ENCODE measurements around the gene ADI1. TPM values are rescaled to one million over a fixed set of nuclear protein-coding genes. Genes with fewer than 3 reads are reported as not detected.

The ADI1 gene
- total RNA-seq, 2 donors from 2014 or later, result 83.2 to 83.5 TPM

DNA sequence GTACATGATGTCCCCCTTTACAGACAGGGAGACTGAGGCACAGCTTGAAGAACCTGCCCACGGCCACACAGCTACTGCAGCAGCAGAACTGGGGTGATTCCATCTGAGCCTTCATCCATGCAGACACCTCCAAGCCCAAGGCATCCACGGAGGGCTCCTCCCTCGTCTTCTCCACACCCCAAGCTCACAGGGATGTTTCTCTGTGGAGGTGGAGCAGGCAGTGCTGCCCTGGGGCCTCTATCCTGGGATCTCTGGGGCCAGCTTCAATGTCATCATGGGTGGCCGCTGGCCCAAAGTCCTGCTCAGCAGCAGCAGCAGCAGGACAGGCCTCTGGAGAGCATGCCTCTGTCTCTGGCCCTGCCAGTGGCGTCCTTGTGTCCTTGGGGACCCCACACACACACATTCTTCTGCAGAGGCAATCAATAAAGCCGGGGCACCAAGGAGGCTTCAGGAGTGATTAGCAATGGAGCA is 31.2 kb downstream of the ADI1 start:
- Histone ChIP-seq H3K9ac (ENCODE audit: low read depth in 2 of 2, low read length in 2 of 2) (no peak overlapping the region), H3K27me3 (no peaks in the 10 kb centered on the region), H3K4me3 (no peak overlapping the region), H3K9me3 (no peaks in the 10 kb centered on the region), H3K36me3 (no peaks in the 10 kb centered on the region), H3K4me1 (no peaks in the 10 kb centered on the region), H3K27ac (no peak overlapping the region)
- no peak for DNase-seq
- TF ChIP-seq, protein P1, sequence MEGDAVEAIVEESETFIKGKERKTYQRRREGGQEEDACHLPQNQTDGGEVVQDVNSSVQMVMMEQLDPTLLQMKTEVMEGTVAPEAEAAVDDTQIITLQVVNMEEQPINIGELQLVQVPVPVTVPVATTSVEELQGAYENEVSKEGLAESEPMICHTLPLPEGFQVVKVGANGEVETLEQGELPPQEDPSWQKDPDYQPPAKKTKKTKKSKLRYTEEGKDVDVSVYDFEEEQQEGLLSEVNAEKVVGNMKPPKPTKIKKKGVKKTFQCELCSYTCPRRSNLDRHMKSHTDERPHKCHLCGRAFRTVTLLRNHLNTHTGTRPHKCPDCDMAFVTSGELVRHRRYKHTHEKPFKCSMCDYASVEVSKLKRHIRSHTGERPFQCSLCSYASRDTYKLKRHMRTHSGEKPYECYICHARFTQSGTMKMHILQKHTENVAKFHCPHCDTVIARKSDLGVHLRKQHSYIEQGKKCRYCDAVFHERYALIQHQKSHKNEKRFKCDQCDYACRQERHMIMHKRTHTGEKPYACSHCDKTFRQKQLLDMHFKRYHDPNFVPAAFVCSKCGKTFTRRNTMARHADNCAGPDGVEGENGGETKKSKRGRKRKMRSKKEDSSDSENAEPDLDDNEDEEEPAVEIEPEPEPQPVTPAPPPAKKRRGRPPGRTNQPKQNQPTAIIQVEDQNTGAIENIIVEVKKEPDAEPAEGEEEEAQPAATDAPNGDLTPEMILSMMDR (IDR thresholded peaks at IDR 0.05), result no peak
- intact Hi-C loops (cut with DNase I), result no loop called here

DNA sequence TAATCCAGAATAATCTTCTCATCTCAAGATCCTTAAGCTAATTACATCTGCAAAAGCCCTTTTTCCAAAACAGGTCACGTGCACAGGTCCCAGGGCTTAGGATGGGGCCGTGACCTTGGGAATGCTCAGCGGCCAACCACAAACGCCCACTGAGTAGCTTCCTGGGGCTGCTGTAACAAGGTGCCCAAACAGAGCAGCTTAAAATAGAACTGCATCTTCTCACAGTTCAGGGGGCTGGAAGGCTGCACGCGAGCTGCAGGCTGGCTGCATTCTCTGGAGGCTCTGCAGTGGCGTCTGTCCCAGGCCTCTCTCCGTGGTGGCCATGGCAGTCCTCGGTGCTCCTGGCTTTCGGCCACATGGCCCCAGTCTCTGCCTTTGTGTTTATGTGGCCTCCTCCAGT is 31.9 kb downstream of the ADI1 start:
- H3K4me1 ChIP-seq, result no peaks in the 10 kb centered on the region
- no peak overlapping the region for H3K4me3 ChIP-seq
- no peak overlapping the region for H3K27ac ChIP-seq
- no peaks in the 10 kb centered on the region for H3K9me3 ChIP-seq
- TF ChIP-seq, protein P1 (IDR thresholded peaks at IDR 0.05), result no peak
- no peaks in the 10 kb centered on the region for H3K27me3 ChIP-seq
- H3K9ac ChIP-seq (ENCODE audit: low read depth in 2 of 2, low read length in 2 of 2), result no peak overlapping the region
- no peaks in the 10 kb centered on the region for H3K36me3 ChIP-seq
- no peak for DNase-seq
- intact Hi-C loops (cut with DNase I), result no loop called here

DNA sequence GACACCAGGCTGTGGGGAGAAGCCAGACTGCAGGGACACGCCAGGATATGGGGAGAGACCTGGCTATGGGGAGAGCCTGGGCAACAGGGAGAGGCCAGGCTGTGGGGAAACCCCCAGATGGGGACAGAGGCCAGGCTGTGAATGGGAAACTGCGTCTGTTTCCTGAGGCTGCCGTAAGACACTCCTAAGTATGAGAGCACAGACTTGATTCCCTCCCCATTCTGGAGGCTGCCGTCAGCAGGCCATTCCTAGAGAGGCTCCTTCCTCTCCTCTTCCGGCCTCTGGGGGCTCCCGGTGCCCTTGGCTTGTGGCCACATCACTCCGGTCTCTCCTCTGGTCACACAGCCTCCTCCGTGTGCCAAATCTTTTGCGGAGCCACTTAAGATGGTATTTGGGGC is 32.3 kb downstream of the ADI1 start:
- H3K36me3 ChIP-seq, result no peaks in the 10 kb centered on the region
- H3K4me1 ChIP-seq, result no peaks in the 10 kb centered on the region
- H3K27ac ChIP-seq, result no peak overlapping the region
- no peak overlapping the region for H3K4me3 ChIP-seq
- TF ChIP-seq, protein P1 (IDR thresholded peaks at IDR 0.05), result no peak
- no peak overlapping the region for H3K9ac ChIP-seq (ENCODE audit: low read depth in 2 of 2, low read length in 2 of 2)
- H3K27me3 ChIP-seq, result no peaks in the 10 kb centered on the region
- intact Hi-C loops (cut with DNase I), result no loop called here
- no peaks in the 10 kb centered on the region for H3K9me3 ChIP-seq
- no peak for DNase-seq

DNA sequence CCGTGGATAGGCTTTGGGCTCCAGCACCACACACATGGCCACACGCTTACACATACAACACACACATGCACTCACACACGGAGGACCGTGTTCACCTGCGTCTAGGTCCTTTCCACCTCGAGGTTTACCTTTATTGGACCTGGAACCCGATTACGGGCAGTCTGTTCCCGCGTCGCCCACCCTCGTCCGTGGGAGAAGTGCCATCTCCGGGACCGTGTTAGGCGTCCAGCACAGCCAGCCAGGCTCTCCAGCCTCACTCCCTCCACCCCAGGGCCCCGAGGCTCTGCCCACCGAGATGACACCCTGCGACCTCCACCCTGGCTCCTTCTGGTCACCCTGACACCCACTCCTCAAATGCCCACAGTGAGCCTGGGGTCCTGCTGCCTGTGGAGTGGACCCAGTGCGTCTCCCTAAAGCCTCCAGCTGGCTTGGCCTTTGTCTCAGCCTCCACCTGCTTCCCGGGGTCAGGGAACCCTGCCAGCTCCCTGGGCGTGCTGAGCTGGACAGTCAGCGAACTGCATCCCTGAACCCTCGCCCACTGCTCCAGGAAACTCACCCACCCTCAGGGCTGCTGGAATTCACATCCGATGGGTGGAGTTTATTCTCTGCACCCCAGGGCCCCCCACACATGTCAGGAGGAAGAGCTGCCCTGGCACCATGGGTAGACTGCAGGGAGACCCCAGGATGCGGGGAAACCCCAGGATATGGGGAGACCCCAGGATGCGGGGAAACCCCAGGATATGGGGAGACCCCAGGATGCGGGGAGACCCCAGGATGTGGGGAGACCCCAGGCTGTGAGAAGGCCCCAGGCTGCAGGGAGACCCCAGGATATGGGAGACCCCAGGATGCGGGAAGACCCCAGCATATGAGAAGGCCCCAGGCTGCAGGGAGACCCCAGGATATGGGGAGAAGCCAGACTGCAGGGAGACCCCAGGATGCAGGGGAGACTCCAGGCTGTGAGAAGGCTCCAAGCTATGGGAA is 33.0 kb downstream of the ADI1 start:
- intact Hi-C loops (cut with DNase I), result no loop called here
- no peak overlapping the region for H3K9ac ChIP-seq (ENCODE audit: low read depth in 2 of 2, low read length in 2 of 2)
- no peaks in the 10 kb centered on the region for H3K9me3 ChIP-seq
- DNase-seq, result no peak
- H3K27ac ChIP-seq, result no peak overlapping the region
- H3K4me3 ChIP-seq, result no peak overlapping the region
- TF ChIP-seq, protein P1 (IDR thresholded peaks at IDR 0.05), result no peak
- no peaks in the 10 kb centered on the region for H3K4me1 ChIP-seq
- H3K36me3 ChIP-seq, result no peaks in the 10 kb centered on the region
- H3K27me3 ChIP-seq, result no peaks in the 10 kb centered on the region

DNA sequence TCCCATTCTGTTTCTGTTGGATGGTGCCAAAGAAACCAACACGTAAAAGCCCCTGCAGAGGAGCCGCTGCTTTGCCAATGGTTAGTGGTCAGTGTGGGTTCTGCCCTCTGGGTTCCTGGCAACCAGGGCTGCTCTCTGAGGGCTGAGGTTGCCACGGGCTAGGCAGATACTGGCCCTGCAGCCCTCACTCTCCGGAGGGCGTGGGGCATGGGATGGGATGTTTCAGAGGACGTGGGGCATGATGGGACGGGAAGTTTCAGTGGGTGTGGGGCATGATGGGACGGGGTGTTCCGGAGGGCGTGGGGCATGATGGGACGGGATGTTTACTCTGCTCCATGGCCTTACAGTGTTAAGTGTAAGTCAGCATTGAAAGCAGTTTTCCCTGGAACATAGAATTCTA is 34.2 kb downstream of the ADI1 start:
- TF ChIP-seq, protein P1 (IDR thresholded peaks at IDR 0.05), result no peak
- intact Hi-C loops (cut with DNase I), result no loop called here
- Histone ChIP-seq H3K4me1 (no peaks in the 10 kb centered on the region), H3K27ac (no peak overlapping the region), H3K9me3 (no peaks in the 10 kb centered on the region), H3K27me3 (no peaks in the 10 kb centered on the region), H3K9ac (ENCODE audit: low read depth in 2 of 2, low read length in 2 of 2) (no peak overlapping the region), H3K36me3 (no peaks in the 10 kb centered on the region), H3K4me3 (no peak overlapping the region)
- no peak for DNase-seq

All from colonic mucosa (tissue), 4 donors.